GM20000 (cell line): Measurements from ENCODE around the gene ZNF202.

Experiments
- DNase-seq: peaks from one replicate; pipeline ENCODE4 v3.0.0; 2012; ENCODE audit warnings: low spot score
- CTCF ChIP-seq: IDR thresholded peaks from 2 replicates; pipeline ENCODE4 v1.5.1; 2012; ENCODE audit warnings: mild to moderate bottlenecking, control low read depth; ENCODE audit errors: extremely low read depth, missing control alignments

Gene ZNF202

GRCh38 chr11:123700772-123701171 lies 40.7 kb downstream of the ZNF202 start:
- no peak for TF ChIP-seq CTCF
- DNase-seq, result no peak

- TF ChIP-seq CTCF, result no peak
- DNase-seq, result no peak
Measured at GRCh38 chr11:123698546-123699127, 42.8 kb downstream of the ZNF202 start.

- TF ChIP-seq CTCF, result no peak
Measured at GRCh38 chr11:123696183-123696582, 45.3 kb downstream of the ZNF202 start.

GRCh38 chr11:123695231-123695630 lies 46.2 kb downstream of the ZNF202 start:
- TF ChIP-seq CTCF, result no peak
- DNase-seq, result no peak

More at GRCh38 chr11:123696183-123696582, 45.3 kb downstream of the ZNF202 start:
- DNase-seq, result no peak

GRCh38 chr11:123694551-123694950 lies 46.9 kb downstream of the ZNF202 start:
- no peak for DNase-seq
- no peak for TF ChIP-seq CTCF

- no peak for DNase-seq
- no peak for TF ChIP-seq CTCF
Measured at GRCh38 chr11:123692961-123693360, 48.5 kb downstream of the ZNF202 start.

GRCh38 chr11:123690485-123690884 lies 51.0 kb downstream of the ZNF202 start:
- DNase-seq, result no peak
- TF ChIP-seq CTCF, result no peak
